Measurements from ENCODE around the gene TSPAN9.

Gene TSPAN9

DNA sequence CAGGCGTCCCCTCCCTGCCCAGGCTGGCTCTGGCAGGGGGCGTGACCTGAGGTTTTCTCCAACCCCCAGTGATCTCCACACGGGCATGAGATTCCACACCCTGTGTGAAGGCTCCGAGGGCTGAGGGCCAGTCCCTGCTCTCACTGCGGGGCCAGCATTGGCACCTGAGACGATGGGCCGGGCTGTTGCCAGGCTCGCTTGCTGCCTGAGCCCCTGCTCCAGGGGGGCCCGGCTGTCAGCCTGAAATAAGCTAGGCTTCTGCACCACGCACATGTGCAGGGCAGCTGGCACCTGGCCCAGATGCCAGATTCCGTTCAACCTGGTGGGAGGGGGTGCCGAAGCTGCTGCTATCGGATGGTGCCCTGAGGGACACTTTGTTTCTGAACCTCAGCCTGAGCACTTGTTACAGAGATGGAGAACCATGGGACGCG lies 217.3 kb downstream of the TSPAN9 start:
- no peaks in the 10 kb centered on the region for H3K27me3 Mint-ChIP-seq (ENCODE audit: low read depth)
- H3K27ac Mint-ChIP-seq = no peak overlapping the region
- no peaks in the 10 kb centered on the region for H3K9me3 Mint-ChIP-seq
- no peak overlapping the region for H3K4me3 Mint-ChIP-seq
- no peaks in the 10 kb centered on the region for H3K36me3 Mint-ChIP-seq (ENCODE audit: low read depth)
- no peak for DNase-seq (ENCODE audit: low spot score)
- H3K4me1 Mint-ChIP-seq (ENCODE audit: low read depth) = no peaks in the 10 kb centered on the region

DNA sequence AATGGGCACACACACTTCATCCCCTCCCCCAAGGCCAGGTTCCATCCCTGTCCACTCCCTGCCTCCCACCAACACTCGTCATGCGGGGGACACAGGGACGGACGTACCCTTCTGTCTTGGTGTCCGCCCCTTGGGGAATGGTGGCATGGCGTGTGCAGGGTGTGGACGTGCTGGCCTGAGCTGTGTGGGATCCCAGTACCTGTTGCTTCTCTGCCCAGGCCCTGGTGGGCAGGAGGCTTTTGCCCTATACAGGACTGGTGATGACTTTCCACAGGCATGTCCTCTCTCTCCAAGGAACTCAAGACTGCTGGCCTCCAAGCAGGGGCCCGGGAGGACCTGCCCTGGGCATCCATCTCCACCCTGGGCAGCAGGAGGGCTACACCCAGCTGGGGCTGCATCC lies 218.0 kb downstream of the TSPAN9 start:
- no peak for DNase-seq (ENCODE audit: low spot score)
- Mint-ChIP-seq H3K4me1 (ENCODE audit: low read depth) (peaks cover 6% of the 10 kb centered on the region), H3K36me3 (ENCODE audit: low read depth) (no peaks in the 10 kb centered on the region), H3K4me3 (no peak overlapping the region), H3K27me3 (ENCODE audit: low read depth) (no peaks in the 10 kb centered on the region), H3K27ac (no peak overlapping the region), H3K9me3 (no peaks in the 10 kb centered on the region)

DNA sequence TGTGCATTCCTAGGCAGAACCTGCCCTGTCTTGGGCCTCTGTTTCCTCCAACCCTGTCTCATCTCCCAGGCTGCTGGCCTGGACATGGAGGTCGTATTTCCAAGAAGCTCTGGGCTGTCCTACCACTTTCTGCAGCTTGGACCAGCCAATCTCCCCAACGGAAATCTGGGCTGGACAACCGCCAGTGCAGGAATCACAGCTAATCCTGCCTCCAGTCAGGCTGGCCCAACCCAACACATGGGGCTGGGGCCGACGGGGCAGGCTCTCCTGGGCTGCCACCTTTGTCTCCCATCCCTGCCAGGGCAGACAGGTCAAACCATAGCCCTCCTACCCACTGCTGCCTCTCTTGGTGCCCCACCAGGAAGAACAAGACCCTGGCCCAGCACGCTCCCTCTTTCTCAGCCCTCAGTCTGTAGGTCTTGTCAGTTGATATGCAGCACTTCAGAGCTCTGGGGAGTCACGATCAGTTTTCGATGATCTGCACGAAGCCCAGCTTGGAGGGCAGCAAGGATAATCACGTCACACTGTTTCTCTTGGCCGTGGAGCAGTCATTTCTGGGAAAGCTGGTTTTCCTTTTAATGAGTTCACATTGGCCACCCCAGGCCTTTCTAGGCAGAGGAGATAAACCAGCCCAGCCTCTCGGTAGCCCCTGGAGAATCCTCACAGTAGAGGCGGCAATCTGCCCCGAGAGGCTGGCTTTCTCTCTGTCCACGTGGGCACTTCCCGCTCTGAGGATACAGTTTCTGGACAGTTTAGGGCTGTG lies 218.6 kb downstream of the TSPAN9 start:
- Mint-ChIP-seq H3K4me3 (no peak overlapping the region), H3K9me3 (no peaks in the 10 kb centered on the region), H3K27ac (no peak overlapping the region), H3K4me1 (ENCODE audit: low read depth) (peaks cover 10% of the 10 kb centered on the region), H3K27me3 (ENCODE audit: low read depth) (no peaks in the 10 kb centered on the region), H3K36me3 (ENCODE audit: low read depth) (no peaks in the 10 kb centered on the region)
- DNase-seq (ENCODE audit: low spot score) = no peak

DNA sequence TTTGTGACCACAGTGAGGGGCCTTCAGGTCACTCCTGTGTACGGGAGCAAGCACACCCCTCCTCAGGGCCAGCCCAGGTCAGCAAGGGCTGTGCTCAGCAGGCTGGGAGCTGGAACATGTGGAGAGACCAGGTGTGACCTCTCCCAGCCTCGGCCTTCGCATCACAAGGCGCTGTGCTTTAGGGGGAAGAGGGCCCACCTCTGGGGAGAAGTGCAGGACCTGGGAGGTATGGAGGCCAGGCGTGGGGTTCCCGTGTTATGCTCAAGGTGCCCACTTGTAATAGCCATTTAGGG lies 219.2 kb downstream of the TSPAN9 start:
- H3K27ac Mint-ChIP-seq = no peak overlapping the region
- no peaks in the 10 kb centered on the region for H3K9me3 Mint-ChIP-seq
- no peaks in the 10 kb centered on the region for H3K27me3 Mint-ChIP-seq (ENCODE audit: low read depth)
- no peaks in the 10 kb centered on the region for H3K36me3 Mint-ChIP-seq (ENCODE audit: low read depth)
- no peak overlapping the region for H3K4me3 Mint-ChIP-seq
- no peak for DNase-seq (ENCODE audit: low spot score)
- H3K4me1 Mint-ChIP-seq (ENCODE audit: low read depth) = peaks cover 10% of the 10 kb centered on the region

DNA sequence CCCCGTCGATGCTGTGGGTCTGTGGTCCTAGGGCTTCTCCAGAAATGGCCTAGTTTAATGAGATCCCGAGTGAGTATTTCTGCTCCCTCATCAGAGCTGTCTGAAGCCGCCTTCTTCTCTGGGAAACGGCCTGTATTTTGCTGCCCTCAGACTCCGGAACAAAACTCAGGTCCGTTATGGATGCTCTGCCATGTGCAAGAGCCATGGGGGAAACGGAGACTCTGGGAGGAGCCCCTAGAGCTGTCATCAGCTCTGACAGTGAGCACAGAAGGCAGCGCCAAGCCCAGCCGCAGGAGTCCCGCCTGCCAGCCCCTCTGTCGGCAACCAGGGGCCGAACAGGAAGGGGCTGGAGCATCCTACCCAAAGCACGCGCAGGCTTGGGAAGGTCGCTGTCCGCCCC lies 221.4 kb downstream of the TSPAN9 start:
- Mint-ChIP-seq H3K27me3 (ENCODE audit: low read depth) (no peaks in the 10 kb centered on the region), H3K9me3 (no peaks in the 10 kb centered on the region), H3K4me1 (ENCODE audit: low read depth) (peaks cover 10% of the 10 kb centered on the region), H3K36me3 (ENCODE audit: low read depth) (no peaks in the 10 kb centered on the region), H3K4me3 (no peak overlapping the region), H3K27ac (no peak overlapping the region)
- no peak for DNase-seq (ENCODE audit: low spot score)

DNA sequence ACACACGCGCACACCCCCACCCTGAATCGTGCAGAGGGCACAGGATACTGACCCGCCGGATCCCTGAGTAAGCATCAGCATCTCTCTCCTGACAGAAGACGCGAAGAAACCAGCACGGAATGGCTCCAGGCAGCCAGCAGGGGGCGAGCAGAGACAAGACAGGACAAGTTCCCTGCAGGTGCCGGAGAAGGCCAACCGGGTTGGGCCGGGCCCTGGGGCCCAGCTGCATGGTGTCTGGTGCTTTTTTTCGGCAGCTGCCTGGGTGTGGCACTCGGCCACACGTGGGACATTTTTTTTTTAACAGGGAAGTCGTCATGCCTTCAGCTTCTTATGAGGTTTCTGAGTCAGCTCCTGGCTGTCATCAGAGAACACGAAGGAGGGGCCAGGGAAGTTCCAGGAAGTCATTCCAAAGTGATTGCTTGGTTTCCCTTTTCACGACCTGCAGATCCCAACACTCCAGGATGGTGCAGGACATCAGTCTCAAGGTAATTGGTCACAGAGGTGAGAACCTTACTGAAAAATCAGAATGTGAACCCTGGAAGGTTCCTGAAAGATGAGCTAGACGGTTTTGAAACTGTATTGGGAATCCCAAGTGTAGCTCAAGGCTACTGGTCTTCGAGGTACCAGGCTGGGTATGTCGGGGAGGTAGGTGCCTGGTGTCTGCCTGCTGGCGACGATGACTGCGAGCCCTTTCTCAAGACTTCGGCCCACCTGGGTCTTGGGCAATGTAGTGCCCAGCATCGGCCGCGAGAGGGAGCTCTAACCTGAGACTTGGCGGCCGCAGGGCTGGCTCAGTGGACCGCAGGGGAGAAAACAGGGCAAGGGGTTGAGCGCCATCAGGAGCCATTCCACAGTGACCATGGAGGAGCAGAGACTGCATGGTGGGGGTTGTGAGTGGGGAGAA lies 223.0 kb downstream of the TSPAN9 start:
- peaks cover 10% of the 10 kb centered on the region for H3K4me1 Mint-ChIP-seq (ENCODE audit: low read depth)
- peak; percentile 68 for DNase-seq (ENCODE audit: low spot score)
- no peaks in the 10 kb centered on the region for H3K36me3 Mint-ChIP-seq (ENCODE audit: low read depth)
- no peaks in the 10 kb centered on the region for H3K9me3 Mint-ChIP-seq
- peak overlapping the region; percentile 56 for H3K27ac Mint-ChIP-seq
- H3K4me3 Mint-ChIP-seq = peak overlapping the region; percentile 45
- H3K27me3 Mint-ChIP-seq (ENCODE audit: low read depth) = peaks cover 2% of the 10 kb centered on the region

DNA sequence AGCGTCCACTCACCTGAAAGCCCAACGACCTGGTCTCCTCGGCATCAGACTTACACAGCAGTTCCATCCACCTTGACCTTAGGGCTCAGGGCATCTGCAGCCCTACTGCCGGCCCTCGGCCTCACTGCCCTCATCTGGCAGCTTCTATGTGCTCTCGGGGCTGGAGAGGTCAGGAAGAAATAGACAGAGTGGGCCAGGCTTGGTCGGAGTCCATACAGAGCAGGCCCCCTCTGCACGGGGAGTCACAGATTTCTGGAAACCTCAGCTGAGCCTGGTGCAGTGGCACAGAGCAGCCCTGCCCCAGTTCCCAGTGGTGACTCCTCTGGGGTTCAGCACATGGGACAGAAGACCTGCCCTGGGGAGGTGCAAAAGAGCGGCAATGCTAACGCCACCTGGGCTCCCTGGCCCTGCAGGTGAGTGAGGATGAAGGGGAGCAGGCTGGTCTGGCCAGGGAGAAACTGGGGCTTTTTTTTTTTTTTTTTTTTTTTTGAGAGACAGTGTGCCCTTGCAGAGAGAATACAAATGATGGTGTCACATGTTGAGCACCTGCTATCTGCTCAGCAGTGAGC lies 223.7 kb downstream of the TSPAN9 start:
- Mint-ChIP-seq H3K4me1 (ENCODE audit: low read depth) (peaks cover 10% of the 10 kb centered on the region), H3K27ac (no peak overlapping the region), H3K27me3 (ENCODE audit: low read depth) (peaks cover 2% of the 10 kb centered on the region), H3K4me3 (no peak overlapping the region), H3K9me3 (no peaks in the 10 kb centered on the region), H3K36me3 (ENCODE audit: low read depth) (no peaks in the 10 kb centered on the region)
- DNase-seq (ENCODE audit: low spot score) = no peak

DNA sequence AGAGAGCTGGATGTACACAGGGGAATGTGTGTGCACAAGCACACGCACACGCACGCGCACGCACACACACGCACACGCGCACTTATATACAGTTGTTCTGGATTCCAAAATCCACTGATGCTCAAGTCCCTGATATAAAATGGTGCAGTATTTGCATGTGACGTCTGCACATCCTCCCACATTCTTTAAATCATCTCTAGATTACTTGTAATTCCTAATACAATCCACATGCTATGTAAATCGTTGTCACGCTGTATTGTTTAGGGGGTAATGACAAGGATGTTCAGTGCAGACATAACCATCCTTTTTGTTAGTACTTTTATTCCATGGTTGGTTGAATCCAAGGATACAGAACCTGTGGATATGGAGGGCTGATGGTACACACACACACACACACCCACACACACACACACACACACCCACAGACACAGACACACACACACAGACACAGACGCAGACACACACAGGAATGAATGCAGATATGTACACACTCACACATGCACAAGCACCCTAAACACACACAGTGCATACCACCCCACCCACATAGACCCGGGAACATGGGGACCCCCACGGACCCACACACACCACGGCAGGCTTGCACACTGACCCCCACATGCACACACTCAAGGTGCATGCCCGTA lies 225.3 kb downstream of the TSPAN9 start:
- H3K27me3 Mint-ChIP-seq (ENCODE audit: low read depth) = peaks cover 2% of the 10 kb centered on the region

DNA sequence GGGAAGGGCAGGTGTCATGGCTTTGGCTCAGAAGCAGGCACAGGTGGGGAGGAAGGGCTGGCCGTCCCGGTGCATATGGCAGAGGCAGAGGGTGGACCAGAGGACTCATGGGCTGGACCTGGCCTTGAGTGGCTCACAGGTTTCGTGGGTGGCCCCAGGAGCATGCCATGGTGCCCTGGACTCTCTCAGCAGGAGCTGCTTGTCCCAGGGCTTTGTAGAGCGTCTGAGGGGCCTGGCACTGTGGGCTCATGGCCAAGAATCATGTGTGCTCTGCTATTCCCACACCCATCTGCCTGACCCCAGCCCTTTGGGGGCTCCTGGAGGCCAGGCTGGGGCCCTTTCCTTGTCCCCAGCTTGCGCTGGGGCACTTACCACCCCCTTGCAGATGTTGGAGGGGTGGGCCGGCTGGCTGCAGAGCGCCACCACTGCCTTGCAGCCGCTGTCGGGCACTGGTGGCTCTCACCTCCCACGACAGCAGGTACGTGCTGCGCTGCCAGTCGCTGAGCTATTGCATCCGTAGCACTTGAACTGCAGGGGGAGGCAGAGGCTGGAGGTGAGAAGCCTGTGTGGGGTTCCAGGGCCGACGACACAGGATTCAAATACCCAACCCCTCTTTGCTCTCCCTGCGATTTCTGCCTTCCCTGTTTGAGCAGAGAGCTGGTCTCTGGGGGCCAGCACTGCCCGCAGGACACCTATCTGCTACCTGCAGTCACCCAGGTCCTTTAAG lies 226.4 kb downstream of the TSPAN9 start:
- H3K27me3 Mint-ChIP-seq (ENCODE audit: low read depth) = peaks cover 2% of the 10 kb centered on the region
- DNase-seq (ENCODE audit: low spot score) = no peak
- no peaks in the 10 kb centered on the region for H3K9me3 Mint-ChIP-seq
- H3K4me1 Mint-ChIP-seq (ENCODE audit: low read depth) = peaks cover 10% of the 10 kb centered on the region
- H3K36me3 Mint-ChIP-seq (ENCODE audit: low read depth) = no peaks in the 10 kb centered on the region
- H3K27ac Mint-ChIP-seq = no peak overlapping the region
- H3K4me3 Mint-ChIP-seq = no peak overlapping the region

More for the DNA sequence above, 225.3 kb downstream of the TSPAN9 start:
- no peaks in the 10 kb centered on the region for H3K9me3 Mint-ChIP-seq
- no peaks in the 10 kb centered on the region for H3K36me3 Mint-ChIP-seq (ENCODE audit: low read depth)
- H3K4me3 Mint-ChIP-seq = no peak overlapping the region
- no peak overlapping the region for H3K27ac Mint-ChIP-seq
- H3K4me1 Mint-ChIP-seq (ENCODE audit: low read depth) = peaks cover 10% of the 10 kb centered on the region
- no peak for DNase-seq (ENCODE audit: low spot score)

DNA sequence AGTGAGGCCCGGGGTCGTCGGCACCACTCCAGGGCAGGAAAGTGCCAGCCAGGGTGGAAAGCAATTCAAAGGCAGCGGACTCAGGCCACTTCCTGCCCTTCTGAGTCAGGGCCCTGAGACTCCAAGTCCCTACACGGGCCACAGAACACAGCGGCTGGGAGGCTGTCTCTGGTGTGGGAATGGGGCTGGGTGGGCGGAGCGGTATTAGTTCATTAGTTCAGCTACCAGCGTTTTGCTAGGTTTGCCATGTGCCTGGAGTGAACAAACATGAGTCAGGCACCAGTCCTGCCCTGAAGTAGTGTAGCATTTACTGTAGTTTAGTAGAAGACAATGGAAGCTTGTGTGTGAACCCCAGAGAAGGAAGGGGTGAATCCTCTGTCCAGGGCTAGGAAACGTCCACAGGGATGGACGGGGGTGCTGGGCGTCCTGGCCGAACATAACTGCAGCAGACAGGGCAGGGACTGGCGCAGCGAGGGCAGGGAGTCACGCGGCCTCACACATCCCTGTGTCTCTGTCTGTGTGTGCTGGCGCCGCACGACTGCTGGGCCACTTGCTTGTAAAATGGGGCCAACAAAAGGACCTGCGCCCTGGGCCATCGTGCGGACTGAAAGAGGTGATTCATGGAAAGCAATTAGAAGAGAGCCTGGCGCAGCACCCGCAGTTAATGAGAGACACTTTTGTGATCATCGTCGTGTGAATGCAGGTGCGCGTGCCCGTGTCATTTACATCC lies 227.4 kb downstream of the TSPAN9 start:
- Mint-ChIP-seq H3K36me3 (ENCODE audit: low read depth) (no peaks in the 10 kb centered on the region), H3K27me3 (ENCODE audit: low read depth) (peaks cover 2% of the 10 kb centered on the region), H3K4me3 (no peak overlapping the region), H3K9me3 (no peaks in the 10 kb centered on the region), H3K27ac (no peak overlapping the region), H3K4me1 (ENCODE audit: low read depth) (peaks cover 10% of the 10 kb centered on the region)
- DNase-seq (ENCODE audit: low spot score) = no peak

DNA sequence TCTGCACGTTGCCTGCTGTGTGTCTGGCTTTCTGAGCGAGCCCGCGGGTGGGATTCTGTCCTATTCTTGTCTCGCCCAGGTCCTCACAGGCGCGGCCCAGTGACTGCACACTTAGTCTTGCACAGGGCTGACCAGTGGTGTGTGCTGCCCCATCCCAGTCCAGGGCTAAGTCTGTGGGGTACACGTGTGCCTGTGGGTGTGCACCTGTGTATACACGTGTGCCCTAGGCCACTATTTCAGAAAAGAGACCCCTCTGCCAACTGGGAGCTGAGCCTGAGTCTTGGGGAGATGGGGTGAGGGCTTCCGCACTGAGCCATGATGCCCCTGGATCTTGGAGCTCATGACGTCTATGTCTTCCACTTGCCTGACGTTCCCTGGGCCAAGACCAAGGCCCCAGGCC lies 228.3 kb downstream of the TSPAN9 start:
- H3K36me3 Mint-ChIP-seq (ENCODE audit: low read depth) = no peaks in the 10 kb centered on the region
- H3K4me1 Mint-ChIP-seq (ENCODE audit: low read depth) = peaks cover 2% of the 10 kb centered on the region
- H3K4me3 Mint-ChIP-seq = no peak overlapping the region
- no peak overlapping the region for H3K27ac Mint-ChIP-seq
- H3K27me3 Mint-ChIP-seq (ENCODE audit: low read depth) = peaks cover 2% of the 10 kb centered on the region
- DNase-seq (ENCODE audit: low spot score) = no peak
- no peaks in the 10 kb centered on the region for H3K9me3 Mint-ChIP-seq

DNA sequence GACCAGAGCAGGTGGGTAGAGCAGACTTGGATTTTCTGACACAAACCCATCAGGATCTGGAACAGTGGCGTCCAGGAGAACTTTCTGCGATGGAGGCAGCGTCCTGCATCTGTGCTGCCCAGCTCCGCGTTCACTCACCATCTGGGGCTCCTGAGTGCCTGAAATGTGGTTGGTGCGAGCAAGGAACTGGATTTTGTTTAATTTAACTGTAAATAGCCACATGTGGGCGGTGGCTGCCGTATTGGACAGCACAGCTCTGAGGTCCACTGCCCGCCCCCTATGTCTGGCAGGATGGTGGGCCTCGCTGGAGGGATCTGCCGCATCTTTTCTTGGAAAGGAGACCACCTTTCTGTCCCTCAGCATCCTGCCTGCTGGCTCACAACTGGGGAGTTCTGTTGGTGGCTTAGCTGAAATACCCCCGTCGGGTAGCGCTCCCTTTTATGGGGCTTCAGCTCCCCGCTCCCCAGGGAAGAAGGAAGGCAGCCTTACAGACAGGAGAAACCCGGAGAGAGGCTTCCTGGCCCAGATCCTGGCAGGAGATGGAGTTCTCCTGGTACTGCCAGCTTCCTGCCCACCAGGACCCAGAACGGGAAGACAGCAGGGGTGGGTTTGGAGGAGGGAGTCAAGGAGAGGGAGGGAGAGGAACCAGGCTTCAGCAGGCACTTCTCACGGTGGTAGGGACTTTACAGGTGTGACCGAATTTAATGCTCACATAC lies 228.9 kb downstream of the TSPAN9 start:
- DNase-seq (ENCODE audit: low spot score) = no peak
- Mint-ChIP-seq H3K27me3 (ENCODE audit: low read depth) (peaks cover 2% of the 10 kb centered on the region), H3K27ac (no peak overlapping the region), H3K9me3 (no peaks in the 10 kb centered on the region), H3K36me3 (ENCODE audit: low read depth) (no peaks in the 10 kb centered on the region), H3K4me1 (ENCODE audit: low read depth) (no peaks in the 10 kb centered on the region), H3K4me3 (no peak overlapping the region)
